Liver (tissue), 9 donors: ENCODE data around the gene CEMP1. TPM values are rescaled to one million over a fixed set of nuclear protein-coding genes. Genes with fewer than 3 reads are reported as not detected.

Experiments used
- DNase-seq: peaks from one replicate; pipeline ENCODE4 v3.0.0-alpha.2; 2017; ENCODE audit warnings: low spot score
- H3K27ac ChIP-seq, 2 donors: one replicate each; pipeline ENCODE4 v1.7.0; 2013; ENCODE audit warnings: inconsistent platforms in 2 of 2, low read length in 2 of 2, control low read depth in 1 of 2, low read depth in 1 of 2, mild to moderate bottlenecking in 1 of 2
- H3K27me3 ChIP-seq, 4 donors: one replicate each; pipeline versions ENCODE4 v1.6.1 to v1.7.0; 2013; ENCODE audit warnings: low read length in 3 of 4, inconsistent platforms in 1 of 4, mild to moderate bottlenecking in 1 of 4, moderate library complexity in 1 of 4; ENCODE audit not compliant: control insufficient read depth in 4 of 4, insufficient read depth in 4 of 4
- H3K36me3 ChIP-seq, 4 donors: one replicate each; pipeline versions ENCODE4 v1.6.1 to v1.7.0; 2013; ENCODE audit warnings: low read length in 3 of 4, mild to moderate bottlenecking in 3 of 4, low read depth in 1 of 4, moderate library complexity in 1 of 4; ENCODE audit not compliant: control insufficient read depth in 4 of 4, insufficient read depth in 3 of 4
- H3K4me1 ChIP-seq, 4 donors: one replicate each; pipeline versions ENCODE4 v1.6.1 to v1.7.0; 2013; ENCODE audit warnings: low read length in 3 of 4, mild to moderate bottlenecking in 3 of 4, moderate library complexity in 1 of 4; ENCODE audit not compliant: control insufficient read depth in 4 of 4, insufficient read depth in 4 of 4
- H3K4me3 ChIP-seq, 3 donors: one replicate each; pipeline versions ENCODE4 v1.6.1 to v1.7.0; 2013; ENCODE audit warnings: low read length in 3 of 3, control low read depth in 1 of 3, low read depth in 1 of 3, mild to moderate bottlenecking in 1 of 3
- H3K9ac ChIP-seq, 2 donors: one replicate each; pipeline ENCODE4 v1.7.0; 2013; ENCODE audit warnings: low read length in 2 of 2, mild to moderate bottlenecking in 2 of 2, moderate library complexity in 2 of 2, control low read depth in 1 of 2, low read depth in 1 of 2
- H3K9me3 ChIP-seq, 4 donors: one replicate each; pipeline versions ENCODE4 v1.6.1 to v1.7.0; 2013; ENCODE audit warnings: low read length in 3 of 4; ENCODE audit not compliant: control insufficient read depth in 4 of 4
- CTCF ChIP-seq: fragments of 150-350 bp; IDR thresholded peaks from 2 replicates; pipeline ENCODE4 v1.5.1; 2017; ENCODE audit warnings: improper control_type of control experiment, low read depth, low read length; ENCODE audit not compliant: missing input control
- EGR1 ChIP-seq, 2 donors: IDR thresholded peaks; 2 replicates each; pipeline ENCODE4 v1.6.1; 2016 to 2018; ENCODE audit warnings: antibody characterized with exemption in 2 of 2, low read depth in 2 of 2
- FOXA2 ChIP-seq: IDR thresholded peaks from 2 replicates; pipeline ENCODE4 v1.6.1; 2016; ENCODE audit warnings: antibody characterized with exemption
- GABPA ChIP-seq, 2 donors: IDR thresholded peaks in 1 of 2; conservative IDR thresholded peaks in 1 of 2; 2 replicates each; pipeline ENCODE4 v1.6.1; 2016; ENCODE audit warnings: antibody characterized with exemption in 2 of 2, mild to moderate bottlenecking in 1 of 2, moderate library complexity in 1 of 2
- HNF4A ChIP-seq, 2 donors: conservative IDR thresholded peaks; 2 replicates each; pipeline ENCODE4 v1.6.1; 2016; ENCODE audit warnings: antibody characterized with exemption in 2 of 2, mild to moderate bottlenecking in 2 of 2
- TAF1 ChIP-seq: conservative IDR thresholded peaks from 2 replicates; pipeline ENCODE4 v1.6.1; 2016; ENCODE audit warnings: antibody characterized with exemption, mild to moderate bottlenecking
- WGBS: extraction: QIAGEN DNeasy Blood & Tissue Kit; methylation state at CpG from one replicate; pipeline ENCODE4 v1.1.7; 2013; 5-methylcytosine and 5-hydroxymethylcytosine counted together
- polyA plus RNA-seq, 2 donors: library from polyadenylated mRNA; stranded (reverse) in 1 of 2; unstranded in 1 of 2; fragments of 200-250 nt in 1 of 2; fragments of >200 nt in 1 of 2; fragmentation: Nextera tagmentation in 1 of 2; extraction: Ambion mirVana in 1 of 2; gene quantifications; one replicate each; pipeline versions ENCODE4 v1.2.1 to v1.2.3, GENCODE V29; 2013 to 2015
- total RNA-seq, 2 donors: library from RNA; depleted of rRNA; stranded (reverse); fragments of >200 nt; gene quantifications; one replicate each; pipeline ENCODE4 v1.2.3, GENCODE V29; 2014
- TF ChIP-seq, protein P1 (sequence below): IDR thresholded peaks from 2 replicates; pipeline ENCODE4 v1.6.1; 2016; ENCODE audit warnings: antibody characterized with exemption
- TF ChIP-seq, protein P2 (sequence below): IDR thresholded peaks from 2 replicates; pipeline ENCODE4 v1.6.1; 2016; ENCODE audit warnings: antibody characterized with exemption
- donor health status: healthy.
- donor health status: healthy.
- donor health status: healthy.
- donor health status: healthy.
- donor health status: healthy.

Gene CEMP1
- total and polyA plus RNA-seq, 4 donors, result 0.06 to 1.6 (median 0.20) TPM

GRCh38 chr16:2483939-2484897 is 47.0 kb downstream of the CEMP1 start:
- no peaks in the 10 kb centered on the region for H3K9me3 ChIP-seq
- H3K27ac ChIP-seq, result peak overlapping the region; percentile 5 to 32
- no peak overlapping the region for H3K9ac ChIP-seq
- no peak for DNase-seq
- no peaks in the 10 kb centered on the region for H3K27me3 ChIP-seq
- TF ChIP-seq, protein P1, sequence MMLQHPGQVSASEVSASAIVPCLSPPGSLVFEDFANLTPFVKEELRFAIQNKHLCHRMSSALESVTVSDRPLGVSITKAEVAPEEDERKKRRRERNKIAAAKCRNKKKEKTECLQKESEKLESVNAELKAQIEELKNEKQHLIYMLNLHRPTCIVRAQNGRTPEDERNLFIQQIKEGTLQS, result no peak
- no peak for TF ChIP-seq EGR1 (IDR thresholded peaks at IDR 0.05; ENCODE audit: low read depth in 2 of 2)
- WGBS, result 93% methylated on average over 16 of the region's 16 CpGs
- H3K4me3 ChIP-seq, result no peak overlapping the region
- peaks cover 21 to 47% (median 30%) of the 10 kb centered on the region in 4 donors for H3K4me1 ChIP-seq
- H3K36me3 ChIP-seq, result no peaks in the 10 kb centered on the region

DNA sequence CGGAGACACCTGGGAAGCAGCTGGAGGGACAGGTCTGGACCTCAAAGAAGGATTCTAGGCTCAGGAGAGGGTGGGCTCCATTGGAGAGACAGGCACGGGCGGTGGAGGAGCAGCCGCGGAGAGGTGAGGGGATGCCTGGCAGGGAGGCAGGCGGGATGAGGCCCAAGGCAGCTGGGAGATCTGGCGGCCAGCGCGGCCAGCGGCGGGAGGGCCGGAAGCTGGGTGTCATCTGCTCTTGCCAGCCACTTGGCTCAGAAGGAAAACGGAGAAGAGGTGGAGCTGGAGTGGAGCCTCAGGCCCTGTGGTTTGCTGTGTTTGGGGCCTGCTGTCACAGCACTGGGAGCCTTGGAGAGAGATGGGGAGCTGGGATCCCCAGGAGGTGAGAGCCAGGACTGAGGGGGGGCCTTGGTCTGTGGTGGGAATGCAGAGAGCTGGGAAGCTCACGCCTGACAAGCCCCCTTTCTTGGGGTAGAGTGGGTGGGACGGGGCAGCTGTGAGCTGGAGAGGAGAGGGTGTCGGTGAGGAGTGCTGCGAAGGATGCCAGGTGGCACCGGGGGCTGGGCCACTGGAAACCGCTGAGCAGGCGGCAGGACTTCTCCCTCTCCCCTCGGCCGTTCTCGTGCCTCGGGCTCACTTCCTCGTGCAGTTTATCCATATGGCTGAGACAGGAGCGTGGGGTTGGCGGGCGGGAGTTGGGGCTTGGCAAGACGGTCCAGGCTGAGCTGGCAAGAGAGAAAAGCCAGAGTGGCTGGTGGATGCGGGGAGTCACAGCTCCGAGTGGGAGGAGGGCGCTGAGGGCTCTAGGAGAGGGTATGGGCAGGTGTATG is 48.3 kb downstream of the CEMP1 start:
- 79% methylated on average over 32 of the region's 32 CpGs for WGBS
- H3K9ac ChIP-seq, result no peak overlapping the region

More for the DNA sequence above, 48.3 kb downstream of the CEMP1 start:
- no peak overlapping the region for H3K27ac ChIP-seq
- peaks cover 20 to 52% (median 31%) of the 10 kb centered on the region in 4 donors for H3K4me1 ChIP-seq
- no peaks in the 10 kb centered on the region for H3K27me3 ChIP-seq
- TF ChIP-seq TAF1, result no peak
- TF ChIP-seq, protein P2, sequence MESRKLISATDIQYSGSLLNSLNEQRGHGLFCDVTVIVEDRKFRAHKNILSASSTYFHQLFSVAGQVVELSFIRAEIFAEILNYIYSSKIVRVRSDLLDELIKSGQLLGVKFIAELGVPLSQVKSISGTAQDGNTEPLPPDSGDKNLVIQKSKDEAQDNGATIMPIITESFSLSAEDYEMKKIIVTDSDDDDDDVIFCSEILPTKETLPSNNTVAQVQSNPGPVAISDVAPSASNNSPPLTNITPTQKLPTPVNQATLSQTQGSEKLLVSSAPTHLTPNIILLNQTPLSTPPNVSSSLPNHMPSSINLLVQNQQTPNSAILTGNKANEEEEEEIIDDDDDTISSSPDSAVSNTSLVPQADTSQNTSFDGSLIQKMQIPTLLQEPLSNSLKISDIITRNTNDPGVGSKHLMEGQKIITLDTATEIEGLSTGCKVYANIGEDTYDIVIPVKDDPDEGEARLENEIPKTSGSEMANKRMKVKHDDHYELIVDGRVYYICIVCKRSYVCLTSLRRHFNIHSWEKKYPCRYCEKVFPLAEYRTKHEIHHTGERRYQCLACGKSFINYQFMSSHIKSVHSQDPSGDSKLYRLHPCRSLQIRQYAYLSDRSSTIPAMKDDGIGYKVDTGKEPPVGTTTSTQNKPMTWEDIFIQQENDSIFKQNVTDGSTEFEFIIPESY, result no peak
- no peak for TF ChIP-seq GABPA (IDR thresholded peaks at IDR 0.05 in 1 of 2, conservative IDR thresholded peaks at IDR 0.05 in 1 of 2)
- no peak for TF ChIP-seq EGR1 (IDR thresholded peaks at IDR 0.05; ENCODE audit: low read depth in 2 of 2)
- TF ChIP-seq CTCF, result no peak
- TF ChIP-seq FOXA2, result no peak
- no peak for TF ChIP-seq HNF4A (conservative IDR thresholded peaks at IDR 0.05)
- DNase-seq, result no peak
- H3K9me3 ChIP-seq, result no peaks in the 10 kb centered on the region
- H3K4me3 ChIP-seq, result no peak overlapping the region
- H3K36me3 ChIP-seq, result no peaks in the 10 kb centered on the region
